Stimulated activated CD8-positive, alpha-beta memory T cell treated with anti-CD3 and anti-CD28 coated beads, Interleukin-15, amount 100 ng/mL, for 24 hours (primary cell): ENCODE measurements around the gene PPARA.

Experiments
- DNase-seq: peaks from one replicate; pipeline ENCODE4 v3.0.0-alpha.2; 2020; ENCODE audit warnings: low read depth

The PPARA gene

DNA sequence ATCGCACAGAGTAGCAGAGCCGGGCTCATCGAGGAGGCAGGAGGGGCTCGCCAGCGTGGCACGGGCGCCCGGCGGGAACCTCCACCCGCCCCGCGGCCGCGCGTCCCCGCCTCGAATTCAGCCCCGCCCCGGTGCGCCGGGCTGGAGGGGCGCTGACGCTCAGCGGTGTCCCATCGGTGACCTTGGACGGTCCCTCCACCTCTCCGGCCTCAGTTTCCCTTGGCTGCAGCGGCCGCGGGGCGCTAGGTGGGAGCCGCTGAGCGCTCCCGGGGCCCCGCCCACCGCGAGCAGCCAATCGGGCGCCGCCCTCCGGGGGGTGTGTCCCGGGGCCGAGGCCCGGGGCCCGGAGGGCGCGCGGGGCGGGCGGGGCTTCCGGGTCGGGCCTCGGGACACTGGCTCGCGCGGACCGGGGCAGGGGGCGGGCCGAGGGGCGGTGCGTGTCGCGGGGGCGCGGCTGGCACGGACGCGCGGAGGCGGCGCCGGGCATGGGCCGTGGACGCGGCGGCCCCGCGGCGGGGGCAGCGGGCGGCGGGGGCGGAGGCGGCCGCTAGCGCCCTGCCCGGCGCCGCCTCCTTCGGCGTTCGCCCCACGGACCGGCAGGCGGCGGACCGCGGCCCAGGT is at the start of gene PPARA:
Gene PPARA, plus strand, starts transcription at position 493 of the 621 bp plus-strand sequence. CDS start 47,858 bp downstream, outside the sequence.
- DNase-seq = peak; percentile 78

DNA sequence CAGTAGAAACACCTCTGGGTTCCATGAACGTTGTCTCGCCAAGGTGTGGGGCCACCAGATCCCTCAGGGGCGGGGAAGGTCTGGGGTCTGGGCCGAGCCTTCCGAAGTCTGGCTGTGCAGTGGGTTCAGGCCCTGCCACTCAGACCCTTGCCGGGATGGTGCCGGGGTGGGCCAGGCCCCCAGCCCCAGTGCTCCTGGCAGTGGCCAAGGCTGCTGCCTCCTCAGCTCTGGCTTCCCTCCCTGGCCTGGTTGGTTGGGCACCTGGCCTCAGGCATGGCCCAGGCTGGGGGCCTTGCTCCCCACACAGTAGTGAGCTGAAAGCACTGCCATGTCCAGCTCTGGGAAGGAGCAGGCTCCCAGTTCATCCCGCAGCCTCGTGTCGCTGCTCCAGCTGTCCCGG is 48.2 kb upstream of the PPARA start:
- DNase-seq = no peak

DNA sequence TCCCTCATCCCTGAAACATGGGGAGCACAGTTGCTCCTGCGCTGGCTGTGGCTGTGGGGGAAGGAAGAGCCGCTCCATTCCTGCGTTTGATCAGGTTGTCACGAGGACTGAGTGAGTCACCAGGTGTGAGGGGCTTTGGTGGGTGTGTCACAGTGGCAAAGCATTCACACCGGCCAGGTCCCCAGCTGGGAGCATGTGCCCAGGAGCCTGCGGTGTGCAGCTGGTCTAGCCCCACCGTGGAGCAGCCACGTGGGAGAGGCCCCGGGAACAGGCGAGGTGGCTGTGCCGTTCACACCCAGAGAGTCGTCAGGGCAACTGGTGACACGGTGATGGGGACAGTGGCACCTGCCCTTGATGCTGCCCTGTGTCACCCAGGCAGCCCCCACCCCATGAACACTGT is 47.6 kb upstream of the PPARA start:
- DNase-seq = no peak

DNA sequence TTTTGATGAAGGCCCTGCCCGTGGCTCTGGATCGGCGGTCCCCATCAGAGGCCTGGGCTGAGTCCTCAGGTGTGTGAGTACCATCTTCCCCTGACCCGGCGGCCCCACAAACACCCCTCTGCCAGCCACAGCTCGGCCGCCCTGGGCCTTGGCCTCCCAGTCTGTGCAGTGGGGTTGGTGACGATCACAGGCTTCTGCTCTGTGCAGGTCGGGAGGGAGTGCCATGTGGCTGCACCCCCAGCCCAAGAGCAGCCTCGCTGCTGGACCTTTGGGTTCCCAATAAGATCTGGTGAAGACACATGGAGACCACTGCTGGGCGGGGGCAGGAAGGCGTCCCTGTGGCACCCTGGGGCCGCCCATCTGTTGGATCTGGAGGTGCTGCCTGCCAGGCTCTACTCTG is 47.1 kb upstream of the PPARA start:
- no peak for DNase-seq

DNA sequence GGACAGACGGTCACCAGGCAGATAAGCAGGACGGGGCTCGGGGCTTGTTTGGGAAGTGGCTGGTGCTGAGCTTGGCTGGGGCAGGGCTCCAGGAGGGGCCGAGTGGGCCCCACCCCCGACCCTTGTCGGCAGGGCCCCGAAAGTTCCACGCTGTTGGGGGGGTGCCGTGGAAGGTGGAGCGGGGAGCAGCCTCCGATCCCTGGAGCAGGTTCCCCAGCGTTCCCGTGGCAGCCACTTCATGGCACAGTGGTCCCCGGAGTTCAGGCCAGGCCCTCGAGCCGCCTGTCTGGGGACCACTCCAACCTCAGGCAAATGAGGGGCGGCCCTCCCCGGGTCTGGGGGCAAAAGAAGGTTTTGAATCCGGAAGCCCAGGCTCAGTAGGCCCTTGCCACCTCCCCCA is 46.7 kb upstream of the PPARA start:
- no peak for DNase-seq

GRCh38 chr22:46104170-46104880 is 46.0 kb upstream of the PPARA start:
- no peak for DNase-seq

- no peak for DNase-seq
Observed at GRCh38 chr22:46104881-46105493, 45.3 kb upstream of the PPARA start.

DNA sequence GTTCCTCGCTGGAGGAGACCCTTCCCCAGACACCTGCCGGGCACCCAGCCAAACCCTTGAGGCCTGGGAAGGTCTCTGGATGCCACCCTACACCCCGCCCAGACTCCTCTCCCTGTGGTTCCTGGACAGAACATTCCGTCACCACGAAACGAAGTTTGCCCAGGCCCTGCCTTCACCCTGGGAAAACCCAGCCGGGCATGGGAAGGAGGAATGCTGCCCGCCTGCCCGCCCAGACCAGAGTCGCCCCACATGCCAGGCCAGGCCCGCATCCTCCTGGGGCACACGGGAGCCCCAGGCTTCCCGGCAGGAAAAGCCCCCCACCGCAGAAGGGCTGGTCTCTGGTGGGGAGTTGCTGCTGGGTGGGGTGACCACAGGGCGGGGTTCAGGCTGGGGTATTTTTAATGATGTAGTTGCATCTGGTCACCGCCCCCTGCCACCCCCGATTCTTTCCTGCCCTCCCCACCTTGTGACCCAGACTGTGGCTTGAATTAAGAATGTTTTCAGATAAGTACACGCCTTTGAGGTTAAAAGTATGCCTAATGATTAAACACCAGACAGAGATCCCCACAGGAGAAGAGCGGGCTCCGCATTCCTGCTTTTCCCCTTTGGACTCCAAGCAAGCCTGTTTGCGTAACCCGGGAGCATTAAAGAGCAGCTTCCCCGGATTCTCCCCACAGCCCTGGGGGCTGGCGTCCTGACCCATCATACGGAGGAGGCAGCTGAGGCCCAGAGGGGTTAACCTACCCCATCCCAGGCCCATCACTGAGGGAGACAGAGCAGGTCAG is 44.6 kb upstream of the PPARA start:
- DNase-seq = no peak

GRCh38 chr22:46106279-46107022 is 43.9 kb upstream of the PPARA start:
- no peak for DNase-seq

- no peak for DNase-seq
Observed at GRCh38 chr22:46107089-46107664, 43.1 kb upstream of the PPARA start.

DNA sequence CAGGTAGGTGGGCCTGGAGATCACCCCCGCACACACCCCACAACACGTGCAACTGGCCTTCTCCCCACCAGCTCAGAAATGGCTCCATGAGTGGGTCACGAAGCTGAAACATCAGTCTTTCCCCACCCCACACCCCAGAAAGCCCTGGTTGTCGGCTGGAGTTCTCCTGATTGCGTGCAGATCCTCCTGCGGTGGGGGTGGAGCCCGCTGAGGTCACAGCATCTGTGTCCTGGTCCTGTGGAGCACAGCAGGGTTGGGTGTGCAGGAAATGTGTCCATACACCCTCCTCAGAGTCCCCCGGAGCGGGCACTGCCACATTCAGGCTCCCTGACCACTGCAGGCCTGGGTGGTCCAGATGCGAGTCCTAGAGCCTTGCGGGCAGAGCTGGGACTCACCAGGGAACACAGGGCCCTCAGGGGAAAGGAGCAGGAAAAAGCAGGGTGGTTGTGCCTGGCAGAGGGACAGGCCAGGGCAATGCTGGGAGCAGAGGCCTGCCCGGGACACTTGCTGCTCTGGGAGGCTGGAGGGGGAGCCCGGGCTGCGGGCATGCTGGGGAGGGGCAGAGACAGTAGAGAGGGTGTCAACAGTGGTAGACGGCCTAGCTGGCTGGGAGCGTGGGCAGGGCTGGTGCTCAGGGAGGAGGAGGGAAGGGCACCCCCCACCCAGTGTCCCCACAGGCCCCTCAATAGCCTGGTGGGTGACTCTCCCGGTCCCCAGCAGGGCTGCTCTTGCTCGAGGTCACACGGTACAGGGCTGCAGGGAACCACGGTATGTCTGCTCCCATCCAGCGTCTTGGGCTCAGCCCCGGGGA is 42.4 kb upstream of the PPARA start:
- DNase-seq = no peak

- no peak for DNase-seq
Observed at GRCh38 chr22:46108564-46109473, 41.5 kb upstream of the PPARA start.

- DNase-seq = no peak
Observed at GRCh38 chr22:46109474-46110003, 40.8 kb upstream of the PPARA start.

DNA sequence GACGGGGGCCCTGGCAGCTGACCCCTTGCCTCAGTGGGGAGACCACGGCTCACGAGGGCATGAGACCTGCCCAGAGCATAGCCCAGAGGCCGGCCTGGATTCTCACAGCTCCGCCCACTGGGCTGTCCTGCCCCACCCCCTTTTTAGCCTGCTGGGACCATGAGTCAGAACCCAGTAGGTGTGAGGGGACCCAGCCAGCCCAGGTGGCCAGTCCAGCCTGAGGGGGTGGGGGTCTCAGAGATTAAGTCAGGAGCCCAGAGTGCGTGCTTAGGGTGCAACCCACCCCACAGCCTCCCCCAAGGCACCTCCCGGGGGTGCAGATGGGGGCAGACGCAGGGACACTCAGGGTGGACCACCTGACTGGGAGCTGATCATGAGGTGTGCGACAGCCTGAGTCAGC is 40.1 kb upstream of the PPARA start:
- DNase-seq = no peak

- no peak for DNase-seq
Observed at GRCh38 chr22:46111645-46112306, 38.5 kb upstream of the PPARA start.

DNA sequence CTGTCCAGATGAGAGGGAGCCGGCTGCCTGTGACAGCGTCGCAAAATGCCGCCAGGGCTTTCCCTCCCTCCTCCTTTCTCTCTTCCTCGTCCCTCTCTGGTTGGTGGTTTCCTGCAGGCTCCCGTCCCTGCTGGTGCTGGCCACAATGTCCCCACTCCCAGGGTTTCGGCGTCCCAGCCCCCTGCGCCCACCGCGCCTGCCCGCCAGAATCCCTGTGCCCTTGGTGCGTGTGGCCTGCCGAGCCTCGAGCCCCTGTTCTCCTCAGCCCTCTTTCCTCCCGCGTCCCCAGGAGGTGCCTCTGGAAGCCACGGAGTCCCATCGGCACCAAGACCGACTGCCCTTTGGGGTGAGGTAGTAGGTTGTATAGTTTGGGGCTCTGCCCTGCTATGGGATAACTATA is 37.9 kb upstream of the PPARA start:
- DNase-seq = no peak

DNA sequence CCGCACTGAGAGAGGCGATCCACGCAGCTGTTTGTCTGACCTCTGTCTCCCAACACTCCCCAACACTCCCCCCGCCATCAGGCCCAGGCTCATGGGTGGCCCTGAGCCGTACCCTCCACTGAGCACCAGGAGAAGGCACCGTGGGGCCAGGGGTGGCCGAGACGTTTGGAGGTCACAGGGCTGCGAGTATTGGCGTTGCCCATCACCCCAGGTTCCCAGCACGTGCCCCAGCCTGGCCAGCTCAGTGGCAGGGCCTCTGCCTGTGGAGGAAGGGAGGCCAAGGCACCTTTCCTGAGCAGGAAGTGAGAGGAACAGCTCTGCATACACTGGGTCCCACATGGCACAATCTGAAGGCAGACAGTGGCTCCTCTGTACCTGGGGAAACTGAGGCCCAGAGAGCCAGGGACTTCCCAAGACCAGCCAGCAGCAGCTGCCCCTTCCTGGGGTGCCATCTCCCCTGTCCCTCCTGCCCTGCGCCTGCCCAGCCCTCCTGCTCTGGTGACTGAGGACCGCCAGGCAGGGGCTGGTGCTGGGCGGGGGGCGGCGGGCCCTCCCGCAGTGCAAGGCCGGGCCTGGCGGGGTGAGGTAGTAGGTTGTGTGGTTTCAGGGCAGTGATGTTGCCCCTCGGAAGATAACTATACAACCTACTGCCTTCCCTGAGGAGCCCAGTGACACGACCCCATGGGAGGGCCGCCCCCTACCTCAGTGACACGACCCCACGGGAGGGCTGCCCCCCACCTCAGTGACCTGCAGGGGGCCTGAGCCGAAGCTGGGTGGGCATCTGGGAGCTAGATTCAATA is 37.0 kb upstream of the PPARA start:
- no peak for DNase-seq

DNA sequence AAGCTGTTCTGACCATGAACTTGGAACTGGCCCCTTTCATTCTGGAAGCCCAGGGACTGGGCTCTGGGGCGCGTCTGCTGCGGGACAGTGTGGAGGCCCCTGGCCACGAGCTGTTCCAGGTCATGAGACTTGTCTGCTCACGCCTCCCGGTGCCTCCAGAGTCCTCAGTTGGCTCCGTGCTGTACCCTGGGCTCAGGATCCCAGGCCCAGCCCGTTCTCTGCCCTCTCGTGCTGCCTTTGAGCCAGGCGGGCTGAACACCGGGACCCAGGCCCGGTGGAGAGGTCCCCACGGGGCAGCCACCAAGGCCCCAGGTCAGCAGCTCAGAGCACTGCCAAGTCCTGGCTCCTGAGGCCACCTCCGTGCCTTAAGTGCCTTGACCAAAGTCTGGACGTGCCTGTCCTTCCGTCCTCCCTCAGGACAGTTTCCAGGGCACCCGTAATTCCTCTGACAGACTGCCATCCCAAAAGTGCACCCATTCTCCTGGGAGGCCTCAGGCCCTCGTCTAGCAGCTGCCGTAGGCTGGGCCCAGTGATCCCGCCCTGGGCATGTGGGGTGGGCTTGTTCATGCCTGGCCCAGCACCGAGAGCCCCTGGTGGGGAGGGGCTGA is 36.3 kb upstream of the PPARA start:
- DNase-seq = no peak
